ENCODE measurements around the gene STK11IP.

DNA sequence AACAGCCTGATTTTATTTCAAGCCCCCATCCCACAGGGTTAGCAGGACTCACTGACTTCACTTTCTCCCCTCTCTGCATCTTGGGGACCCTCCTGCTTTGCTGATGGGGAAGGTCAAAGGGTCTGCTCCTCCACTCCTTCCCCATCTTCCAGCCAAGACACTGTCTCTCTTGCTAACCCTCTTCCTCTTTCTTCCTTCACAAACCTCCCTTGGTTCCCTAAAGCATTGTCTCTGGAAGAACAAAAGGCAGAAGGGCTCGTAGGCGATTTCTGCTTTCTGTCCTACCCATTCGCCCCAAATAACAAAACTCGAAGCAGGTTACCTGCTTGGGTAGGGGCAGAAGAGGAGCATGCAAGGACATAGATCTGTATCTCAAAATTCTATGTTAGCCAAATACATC lies 24.3 kb downstream of the STK11IP start:
- TF ChIP-seq YY2 (tag by site-specific recombination; IDR thresholded peaks at IDR 0.05) (no peak), ZNF610 (tag by site-specific recombination; IDR thresholded peaks at IDR 0.05; ENCODE audit: borderline replicate concordance) (no peak), ZNF777 (tag by site-specific recombination; IDR thresholded peaks at IDR 0.05; ENCODE audit: borderline replicate concordance) (no peak), ZNF501 (tag by site-specific recombination; IDR thresholded peaks at IDR 0.05) (no peak), ZNF274 (IDR thresholded peaks at IDR 0.05; ENCODE audit: low read length) (no peak), ZNF274 (tag by site-specific recombination; IDR thresholded peaks at IDR 0.05; ENCODE audit: borderline replicate concordance) (no peak)
- TF ChIP-seq, protein P1, sequence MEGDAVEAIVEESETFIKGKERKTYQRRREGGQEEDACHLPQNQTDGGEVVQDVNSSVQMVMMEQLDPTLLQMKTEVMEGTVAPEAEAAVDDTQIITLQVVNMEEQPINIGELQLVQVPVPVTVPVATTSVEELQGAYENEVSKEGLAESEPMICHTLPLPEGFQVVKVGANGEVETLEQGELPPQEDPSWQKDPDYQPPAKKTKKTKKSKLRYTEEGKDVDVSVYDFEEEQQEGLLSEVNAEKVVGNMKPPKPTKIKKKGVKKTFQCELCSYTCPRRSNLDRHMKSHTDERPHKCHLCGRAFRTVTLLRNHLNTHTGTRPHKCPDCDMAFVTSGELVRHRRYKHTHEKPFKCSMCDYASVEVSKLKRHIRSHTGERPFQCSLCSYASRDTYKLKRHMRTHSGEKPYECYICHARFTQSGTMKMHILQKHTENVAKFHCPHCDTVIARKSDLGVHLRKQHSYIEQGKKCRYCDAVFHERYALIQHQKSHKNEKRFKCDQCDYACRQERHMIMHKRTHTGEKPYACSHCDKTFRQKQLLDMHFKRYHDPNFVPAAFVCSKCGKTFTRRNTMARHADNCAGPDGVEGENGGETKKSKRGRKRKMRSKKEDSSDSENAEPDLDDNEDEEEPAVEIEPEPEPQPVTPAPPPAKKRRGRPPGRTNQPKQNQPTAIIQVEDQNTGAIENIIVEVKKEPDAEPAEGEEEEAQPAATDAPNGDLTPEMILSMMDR (tag by site-specific recombination; IDR thresholded peaks at IDR 0.05): no peak

All from HEK293 (cell line).